IPS DF 6.9 (cell line): ENCODE measurements around the gene SMC3.
"Not testable (repeated sequence)": the region's sequence is repeated elsewhere in the genome, so short reads cannot be mapped to it uniquely, and the experiment has no call there.

ENCODE experiments used
- DNase-seq: peaks from one replicate; pipeline ENCODE4 v3.0.0-alpha.2; 2013; ENCODE audit warnings: low read depth, low spot score
- H3K27ac ChIP-seq: one replicate; pipeline ENCODE4 v1.5.1; 2013; ENCODE audit warnings: low read length, control low read depth
- H3K27me3 ChIP-seq: 2 replicates; pipeline ENCODE4 v1.6.1; 2013; ENCODE audit warnings: mild to moderate bottlenecking, low read length; ENCODE audit not compliant: control insufficient read depth, insufficient read depth
- H3K36me3 ChIP-seq: 2 replicates; pipeline ENCODE4 v1.6.1; 2013; ENCODE audit warnings: low read length; ENCODE audit not compliant: control insufficient read depth, insufficient read depth
- H3K4me1 ChIP-seq: 2 replicates; pipeline ENCODE4 v1.6.1; 2013; ENCODE audit warnings: low read length; ENCODE audit not compliant: control insufficient read depth, insufficient read depth
- H3K4me3 ChIP-seq: 2 replicates; pipeline ENCODE4 v1.5.1; 2013; ENCODE audit warnings: mild to moderate bottlenecking, low read length
- H3K9me3 ChIP-seq: 2 replicates; pipeline ENCODE4 v1.6.1; 2013; ENCODE audit warnings: low read length, inconsistent platforms; ENCODE audit not compliant: control insufficient read depth, insufficient read depth
- WGBS: extraction: QIAGEN DNeasy Blood & Tissue Kit; methylation state at CpG from one replicate; pipeline ENCODE4 v1.1.7; 2013; ENCODE audit warnings: mixed read lengths, missing lambda C conversion rate; ENCODE audit not compliant: insufficient read length, insufficient coverage; 5-methylcytosine and 5-hydroxymethylcytosine counted together

The SMC3 gene

DNA sequence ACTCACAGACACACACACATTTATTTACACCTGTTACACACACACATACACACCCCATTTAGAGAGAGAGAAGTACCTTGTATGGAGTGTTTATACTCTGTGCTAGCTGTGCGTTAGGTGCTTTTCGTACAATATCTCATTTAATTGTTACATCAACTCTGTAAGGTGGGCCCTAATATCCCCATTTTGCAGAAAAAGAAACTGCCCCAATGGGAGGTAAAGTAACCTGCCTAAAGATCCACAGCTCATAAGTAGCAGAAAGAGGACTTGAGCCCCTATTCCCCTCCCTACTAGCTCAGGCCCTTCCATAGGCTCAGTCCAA, 52.9 kb downstream of the SMC3 start:
- peaks cover 2% of the 10 kb centered on the region; the same call in 1 of the 2 replicates for H3K4me1 ChIP-seq
- no CpG with 5 or more reads among the region's 2 CpGs for WGBS
- no peak overlapping the region for H3K4me3 ChIP-seq
- no peaks in the 10 kb centered on the region for H3K27me3 ChIP-seq
- H3K36me3 ChIP-seq: no peaks in the 10 kb centered on the region
- no peak overlapping the region for H3K27ac ChIP-seq
- no peak for DNase-seq
- no peaks in the 10 kb centered on the region for H3K9me3 ChIP-seq

GRCh38 chr10:110623316-110623715, 55.8 kb downstream of the SMC3 start:
- not testable (repeated sequence) for H3K9me3 ChIP-seq, H3K27ac ChIP-seq, H3K4me1 ChIP-seq, DNase-seq, H3K4me3 ChIP-seq, H3K36me3 ChIP-seq, H3K27me3 ChIP-seq
- no CpG with 5 or more reads among the region's 4 CpGs for WGBS

DNA sequence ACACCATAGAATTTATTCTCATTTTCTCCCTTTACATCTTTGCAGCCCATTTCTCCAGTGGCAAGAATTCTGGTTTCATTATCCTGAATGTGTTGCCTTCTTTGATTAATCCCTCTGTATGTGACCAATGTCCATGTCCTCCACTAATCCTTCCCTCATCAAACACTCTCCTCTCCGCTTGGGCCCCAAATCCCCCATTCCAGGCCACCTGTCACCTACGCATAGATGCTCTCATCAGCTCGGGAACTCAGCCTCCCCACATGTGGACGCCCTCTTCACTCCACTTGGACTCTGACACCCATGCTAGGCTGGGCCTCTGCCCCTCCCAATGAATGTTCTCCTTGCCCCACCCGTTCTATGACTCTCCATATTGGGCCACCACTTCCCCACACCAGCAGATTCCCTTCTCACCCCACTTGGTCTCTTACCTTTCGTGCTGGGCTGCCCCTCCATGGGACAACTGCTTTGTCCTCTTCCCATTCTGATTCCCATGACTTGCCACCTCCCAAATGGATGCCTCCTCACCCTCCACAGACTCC, 57.9 kb downstream of the SMC3 start:
- no peaks in the 10 kb centered on the region; the same call in 1 of the 2 replicates for H3K27me3 ChIP-seq
- H3K27ac ChIP-seq: no peak overlapping the region
- WGBS: no CpG with 5 or more reads among the region's 6 CpGs
- no peak for DNase-seq
- no peaks in the 10 kb centered on the region for H3K4me1 ChIP-seq
- no peaks in the 10 kb centered on the region for H3K9me3 ChIP-seq
- H3K36me3 ChIP-seq: no peaks in the 10 kb centered on the region
- no peak overlapping the region for H3K4me3 ChIP-seq

- Histone ChIP-seq H3K36me3 (no peaks in the 10 kb centered on the region), H3K4me1 (no peaks in the 10 kb centered on the region), H3K27ac (no peak overlapping the region), H3K27me3 (no peaks in the 10 kb centered on the region; the same call in 1 of the 2 replicates), H3K4me3 (no peak overlapping the region), H3K9me3 (no peaks in the 10 kb centered on the region)
- WGBS: no CpG with 5 or more reads among the region's 5 CpGs
- no peak for DNase-seq
These were observed 58.7 kb downstream of the SMC3 start for GRCh38 chr10:110625951-110626855.

DNA sequence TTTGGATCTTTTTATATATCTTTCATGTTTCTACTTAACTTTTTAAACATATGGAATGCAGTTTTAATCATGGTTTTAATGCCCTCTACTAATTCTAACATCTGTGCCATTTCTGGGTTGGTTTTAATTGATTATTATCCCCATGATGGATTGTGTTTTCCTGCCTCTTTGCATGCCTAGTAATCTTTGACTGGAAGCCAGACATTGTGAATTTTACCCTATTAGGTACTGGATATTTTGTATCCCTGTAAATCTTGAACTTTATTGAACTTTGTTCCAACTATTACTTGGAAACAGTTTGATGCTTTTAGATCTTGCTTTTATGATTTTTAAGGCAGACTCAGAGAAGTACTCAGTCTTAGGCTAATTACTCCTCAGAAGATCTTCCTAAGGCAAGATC, 60.7 kb downstream of the SMC3 start:
- Histone ChIP-seq H3K27ac (no peak overlapping the region), H3K36me3 (no peaks in the 10 kb centered on the region), H3K4me1 (no peaks in the 10 kb centered on the region), H3K27me3 (no peaks in the 10 kb centered on the region; the same call in 1 of the 2 replicates), H3K9me3 (no peaks in the 10 kb centered on the region), H3K4me3 (no peak overlapping the region)
- DNase-seq: no peak

GRCh38 chr10:110629680-110630191, 62.2 kb downstream of the SMC3 start:
- H3K4me3 ChIP-seq: no peak overlapping the region
- no CpG with 5 or more reads among the region's 3 CpGs for WGBS

DNA sequence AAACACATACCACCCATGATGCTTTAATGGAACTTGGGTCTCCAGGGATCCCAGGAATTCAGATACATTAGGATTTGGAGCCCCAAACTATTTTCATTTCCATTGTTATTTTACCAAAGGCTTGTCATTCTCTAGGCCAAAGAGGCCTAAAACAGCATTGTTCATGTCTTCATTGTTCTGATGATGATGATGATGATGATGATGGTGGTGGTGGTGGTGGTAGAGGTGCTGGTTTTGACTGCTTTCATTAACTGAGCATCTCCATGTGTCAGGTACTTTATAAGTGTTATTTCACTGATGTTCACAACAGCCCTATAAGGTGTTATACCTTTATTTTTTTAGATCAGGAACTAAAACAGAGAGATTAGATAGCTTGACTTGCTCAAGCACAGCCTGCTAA, 64.4 kb downstream of the SMC3 start:
- DNase-seq: no peak
- H3K36me3 ChIP-seq: no peaks in the 10 kb centered on the region
- H3K27ac ChIP-seq: no peak overlapping the region
- H3K4me1 ChIP-seq: peaks cover 3% of the 10 kb centered on the region
- no peaks in the 10 kb centered on the region for H3K27me3 ChIP-seq
- H3K9me3 ChIP-seq: no peaks in the 10 kb centered on the region
- no peak overlapping the region for H3K4me3 ChIP-seq

More at GRCh38 chr10:110629680-110630191, 62.2 kb downstream of the SMC3 start:
- DNase-seq: no peak
- Histone ChIP-seq H3K27ac (no peak overlapping the region), H3K9me3 (no peaks in the 10 kb centered on the region), H3K27me3 (no peaks in the 10 kb centered on the region; the same call in 1 of the 2 replicates), H3K4me1 (no peaks in the 10 kb centered on the region), H3K36me3 (no peaks in the 10 kb centered on the region)

DNA sequence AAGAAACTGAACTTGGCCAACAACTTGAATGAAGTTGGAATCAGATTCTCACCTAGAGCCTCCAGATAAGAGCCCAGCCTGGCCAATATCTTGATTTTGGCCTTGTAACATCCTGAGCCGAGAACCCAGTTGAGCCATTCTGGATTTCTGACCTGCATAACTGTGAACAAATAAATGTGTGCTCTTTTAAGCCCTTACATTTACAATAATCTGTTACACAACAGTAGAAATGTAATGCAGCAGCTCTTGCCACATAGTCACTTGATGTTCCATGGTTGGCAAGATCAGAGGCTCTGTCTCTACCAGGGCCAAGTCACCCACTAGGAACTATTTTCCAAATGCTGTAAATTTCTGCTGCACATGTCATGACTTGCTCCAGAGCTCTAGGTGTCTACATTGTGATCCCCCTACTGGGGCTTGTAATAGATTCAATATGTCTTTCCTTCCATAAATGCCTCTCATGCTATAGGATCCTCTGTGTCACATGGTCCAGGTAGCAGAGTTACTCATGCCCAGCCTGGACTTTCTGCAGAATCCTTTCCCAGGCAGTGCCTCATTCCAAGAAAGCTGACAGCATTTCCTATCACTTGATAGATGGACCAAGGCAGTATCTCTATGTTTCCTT, 65.2 kb downstream of the SMC3 start:
- Histone ChIP-seq H3K9me3 (no peaks in the 10 kb centered on the region), H3K4me1 (peaks cover 5% of the 10 kb centered on the region), H3K36me3 (no peaks in the 10 kb centered on the region), H3K27me3 (no peaks in the 10 kb centered on the region), H3K4me3 (no peak overlapping the region), H3K27ac (no peak overlapping the region)
- WGBS: no CpG with 5 or more reads among the region's 1 CpG
- no peak for DNase-seq

GRCh38 chr10:110634527-110635209, 67.2 kb downstream of the SMC3 start:
- Histone ChIP-seq H3K27me3 (no peaks in the 10 kb centered on the region), H3K36me3 (no peaks in the 10 kb centered on the region), H3K27ac (no peak overlapping the region), H3K4me3 (no peak overlapping the region), H3K9me3 (no peaks in the 10 kb centered on the region), H3K4me1 (peaks cover 5% of the 10 kb centered on the region)
- no CpG with 5 or more reads among the region's 9 CpGs for WGBS
- no peak for DNase-seq

GRCh38 chr10:110636572-110636931, 69.1 kb downstream of the SMC3 start:
- Histone ChIP-seq H3K27me3 (no peaks in the 10 kb centered on the region), H3K36me3 (no peaks in the 10 kb centered on the region), H3K9me3 (no peaks in the 10 kb centered on the region), H3K4me1 (peaks cover 7% of the 10 kb centered on the region), H3K27ac (no peak overlapping the region), H3K4me3 (no peak overlapping the region)
- DNase-seq: no peak
- WGBS: no CpG with 5 or more reads among the region's 2 CpGs
